Measurements from ENCODE around the gene HSD17B12. TPM values are rescaled to one million over a fixed set of nuclear protein-coding genes. Genes with fewer than 3 reads are reported as not detected.

The HSD17B12 gene
- total RNA-seq (2012; rRNA removed) (44.6 and 61.1 TPM in 2 replicates), polyA plus RNA-seq (2012; rRNA removed) (32.9 and 38.0 TPM in 2 replicates), Bru-seq, nascent RNA (percentile 85 among the genes with signal in this experiment), BruChase-seq, experiment 1, labeled RNA remaining after a 6-hour chase (percentile 87 among the genes with signal in this experiment), BruChase-seq, experiment 2, labeled RNA remaining after a 2-hour chase (percentile 77 among the genes with signal in this experiment)
- 8.9 and 11.8 TPM in 2 replicates for polyA plus RNA-seq (2012; cell fraction: cytosol; rRNA removed)
- 3.2 and 30.0 TPM in 2 replicates for polyA plus RNA-seq (2012; cell fraction: nucleus; rRNA removed; ENCODE audit: low replicate concordance)
- long read RNA-seq, full-length matches to known transcripts, result 71 of 83 reads
- long read RNA-seq, partial matches to known transcripts, result 3 of 83 reads
- long read RNA-seq, other reads (novel, unspliced or antisense), result 9 of 83 reads

GRCh38 chr11:43680521-43681400 is at the start of gene HSD17B12:
Gene HSD17B12 (plus strand): TSS chr11:43680738. CDS start chr11:43680828, 90 bp downstream.
- Histone ChIP-seq H2AFZ (replicated peaks; ENCODE audit: low read length, poor library complexity) (peak within 1 kb of the TSS; percentile 96), H3K4ac (ENCODE audit: low read depth, low read length) (peak within 1 kb of the TSS; percentile 79), H3K36me3 (ENCODE audit: control insufficient read depth, insufficient read depth, low read length) (peaks cover 4% of the 10 kb centered on the region; the same call in 1 of the 2 replicates), H3K23ac (ENCODE audit: low read depth, low read length) (peak within 1 kb of the TSS; percentile 95), H3K4me1 (ENCODE audit: control insufficient read depth, insufficient read depth, low read length) (no peaks in the 10 kb centered on the region; the same call in 1 of the 2 replicates), H3K4me2 (ENCODE audit: low read depth, low read length) (peak within 1 kb of the TSS; percentile 77), H2BK20ac (ENCODE audit: low read depth, low read length) (no peak within 1 kb of the TSS), H3K27me3 (ENCODE audit: control insufficient read depth, insufficient read depth, low read length) (peaks cover under 1% of the 10 kb centered on the region; the same call in 1 of the 2 replicates), H3K79me1 (ENCODE audit: low read depth in 1 of 2, low read length in 2 of 2) (peaks cover 11 to 29% of the 10 kb centered on the region in 2 experiments), H2BK5ac (ENCODE audit: low read depth, low read length, poor library complexity, severe bottlenecking) (peak within 1 kb of the TSS; percentile 10), H4K5ac (ENCODE audit: low read depth, low read length) (0 out of 2 replicates have a peak within 1 kb of the TSS, but pooled peaks have one; percentile 11), H2BK15ac (ENCODE audit: low read depth, low read length) (0 out of 3 replicates have a peak within 1 kb of the TSS, but pooled peaks have one; percentile 6), H3K14ac (replicated peaks; ENCODE audit: low read depth, low read length) (peak within 1 kb of the TSS; percentile 90), H2BK120ac (ENCODE audit: low read depth, low read length) (peak within 1 kb of the TSS; percentile 53; the same call in 1 of the 2 replicates), H4K20me1 (ENCODE audit: insufficient read depth, low read length) (no peaks in the 10 kb centered on the region), H4K8ac (ENCODE audit: low read depth in 2 of 2, low read length in 2 of 2) (peak within 1 kb of the TSS; percentile 53 to 84; a peak in 3 of 4 replicates), H3K9ac (ENCODE audit: low read depth, low read length) (peak within 1 kb of the TSS; percentile 86), H3K9me1 (ENCODE audit: insufficient read depth, low read length) (no peaks in the 10 kb centered on the region; the same call in 1 of the 2 replicates), H3K4me3 (ENCODE audit: insufficient read depth, low read depth, low read length) (peak within 1 kb of the TSS; percentile 65), H3K18ac (ENCODE audit: low read depth, low read length) (no peak within 1 kb of the TSS; the same call in 1 of the 2 replicates), H2AK5ac (ENCODE audit: low read depth, low read length) (no peak within 1 kb of the TSS), H3K27ac (ENCODE audit: insufficient read depth, low read length) (peak within 1 kb of the TSS; percentile 20), H4K91ac (ENCODE audit: insufficient read depth, low read depth, low read length) (peak within 1 kb of the TSS; percentile 51), H3K56ac (ENCODE audit: extremely low read depth, insufficient read depth, low read length) (peak within 1 kb of the TSS; percentile 57; the same call in 1 of the 2 replicates), H2AK9ac (replicated peaks; ENCODE audit: low read depth, low read length, poor library complexity) (peak within 1 kb of the TSS; percentile 80), H3K9me3 (ENCODE audit: control insufficient read depth, insufficient read depth, low read length) (no peaks in the 10 kb centered on the region)
- WGBS, 2 experiments (ENCODE audit: extremely low coverage in 2 of 2, insufficient read length in 1 of 2), result 4% methylated on average over 5 of the region's 62 CpGs; no CpG with 5 or more reads in 1 of the 2 experiments
- intact Hi-C loops (cut with micrococcal nuclease), result loop anchor here (1.0 to 5.0 kb wide), 3 partner anchors 122 to 172 kb away; no protein-coding TSS in a partner anchor
- in situ Hi-C loops (cut with MboI; ENCODE audit: low sequenced_read_pairs), result no loop called here
- TSS peak; percentile 63 for BruUV-seq (replicated peaks)
- dilution Hi-C loops (cut with HindIII; ENCODE audit: low sequenced_read_pairs, unreplicated experiment), result no loop called here
- ATAC-seq (ENCODE audit: low read depth), result peak; percentile 99
- ChIA-PET CTCF (no interaction called here), POLR2A (ENCODE audit: unreplicated experiment) (interaction anchor here (1.4 kb wide), 1 partner anchor 11 kb away, joined by 3 read pairs; no protein-coding TSS in a partner anchor)
- DNase-seq, result peak; percentile 99
- TF ChIP-seq MAZ (IDR thresholded peaks at IDR 0.05; ENCODE audit: borderline replicate concordance, low read depth, low read length) (peak; percentile 89; the same call in 1 of the 2 replicates), SMC3 (IDR thresholded peaks at IDR 0.05; ENCODE audit: low read depth, low read length) (no peak), POLR2A (IDR thresholded peaks at IDR 0.05; ENCODE audit: low read depth, low read length) (peak; percentile 96), CHD1 (IDR thresholded peaks at IDR 0.05; ENCODE audit: low read depth, low read length) (no peak), MAFK (IDR thresholded peaks at IDR 0.05; ENCODE audit: low read depth, low read length) (no peak), CTCF (conservative IDR thresholded peaks at IDR 0.05; ENCODE audit: low read depth, low read length) (no peak), RAD21 (IDR thresholded peaks at IDR 0.05; ENCODE audit: low read length) (no peak), RCOR1 (IDR thresholded peaks at IDR 0.05; ENCODE audit: insufficient replicate concordance, low read length) (no peak), BHLHE40 (IDR thresholded peaks at IDR 0.05; ENCODE audit: low read depth, low read length) (no peak; the same call in 1 of the 2 replicates), RFX5 (IDR thresholded peaks at IDR 0.05; ENCODE audit: low read depth, low read length) (peak; percentile 49; the same call in 1 of the 2 replicates), ELK1 (IDR thresholded peaks at IDR 0.05; ENCODE audit: borderline replicate concordance, low read depth, low read length) (no peak)

Data from IMR-90 (cell line).